SH-SY5Y (cell line): ENCODE measurements around the gene SLC2A8.

ENCODE experiments used
- GATA2 ChIP-seq: IDR thresholded peaks from 2 replicates; pipeline ENCODE4 v1.6.1; 2011; ENCODE audit warnings: mild to moderate bottlenecking, low read depth, low read length
- GATA3 ChIP-seq: IDR thresholded peaks from 2 replicates; pipeline ENCODE4 v1.6.1; 2011; ENCODE audit warnings: low read depth, mild to moderate bottlenecking, low read length, moderate library complexity

Gene SLC2A8

DNA sequence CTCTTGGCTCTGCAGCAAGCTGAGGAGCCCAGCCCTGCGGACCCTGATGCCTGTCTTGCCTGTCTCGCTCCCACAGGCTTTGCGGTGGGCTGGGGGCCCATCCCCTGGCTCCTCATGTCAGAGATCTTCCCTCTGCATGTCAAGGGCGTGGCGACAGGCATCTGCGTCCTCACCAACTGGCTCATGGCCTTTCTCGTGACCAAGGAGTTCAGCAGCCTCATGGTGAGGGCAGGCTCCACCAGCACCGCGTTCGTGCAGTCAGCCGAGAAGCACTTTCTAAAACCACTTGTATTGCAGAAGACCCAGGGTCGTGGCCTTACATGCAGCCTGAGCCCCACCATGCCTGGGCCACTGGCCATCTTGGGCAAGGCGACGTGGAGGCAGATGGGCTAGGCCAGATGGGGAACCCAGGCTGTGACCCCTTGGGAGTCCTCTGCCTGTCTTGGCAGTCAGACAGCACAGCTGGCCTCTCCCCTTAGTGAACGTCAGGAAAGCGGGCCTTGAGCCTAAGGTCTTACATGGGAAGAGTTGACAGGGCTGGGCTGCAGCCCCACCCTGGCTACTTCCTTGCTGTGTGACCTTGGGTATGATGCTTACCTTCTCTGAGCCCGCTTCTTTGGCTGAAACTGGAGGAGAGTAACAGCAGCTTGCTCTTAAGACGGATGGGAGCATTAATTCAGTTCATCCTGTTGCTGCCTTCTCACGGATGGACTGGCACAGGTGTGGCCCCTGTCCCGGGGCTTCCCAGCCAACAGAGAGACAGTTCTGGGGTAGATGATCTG lies 8.6 kb downstream of the SLC2A8 start:
- TF ChIP-seq GATA3, result no peak
- no peak for TF ChIP-seq GATA2

GRCh38 chr9:127406799-127407491 lies 10.0 kb downstream of the SLC2A8 start:
- no peak for TF ChIP-seq GATA2
- TF ChIP-seq GATA3, result no peak

- TF ChIP-seq GATA3, result no peak
Observed at GRCh38 chr9:127407492-127407843, 10.5 kb downstream of the SLC2A8 start.

GRCh38 chr9:127411122-127411521 lies 14.2 kb downstream of the SLC2A8 start:
- TF ChIP-seq GATA3, result no peak
- TF ChIP-seq GATA2, result no peak

DNA sequence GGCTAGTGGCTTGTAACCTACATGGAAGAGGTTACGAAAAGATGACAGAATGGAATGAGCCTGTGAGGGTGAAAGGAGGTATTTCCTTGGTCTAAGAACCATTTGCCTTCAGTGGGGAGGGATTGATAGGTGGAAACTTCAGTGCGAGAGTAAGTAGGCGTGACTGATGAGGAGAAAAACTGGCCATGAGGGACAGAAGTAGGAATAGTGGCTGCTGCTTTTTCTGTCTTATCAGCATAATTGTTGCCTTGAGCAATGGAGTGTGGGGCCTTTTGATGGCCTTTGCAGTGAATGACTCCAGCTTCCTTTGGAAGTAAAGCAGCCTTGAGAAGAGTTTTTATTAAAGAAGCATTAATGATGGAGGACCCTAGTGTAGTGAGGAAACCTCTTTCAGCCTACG lies 18.2 kb downstream of the SLC2A8 start:
- TF ChIP-seq GATA3 (no peak), GATA2 (no peak)

- TF ChIP-seq GATA3, result no peak
- no peak for TF ChIP-seq GATA2
Observed at GRCh38 chr9:127415657-127416056, 18.7 kb downstream of the SLC2A8 start.

DNA sequence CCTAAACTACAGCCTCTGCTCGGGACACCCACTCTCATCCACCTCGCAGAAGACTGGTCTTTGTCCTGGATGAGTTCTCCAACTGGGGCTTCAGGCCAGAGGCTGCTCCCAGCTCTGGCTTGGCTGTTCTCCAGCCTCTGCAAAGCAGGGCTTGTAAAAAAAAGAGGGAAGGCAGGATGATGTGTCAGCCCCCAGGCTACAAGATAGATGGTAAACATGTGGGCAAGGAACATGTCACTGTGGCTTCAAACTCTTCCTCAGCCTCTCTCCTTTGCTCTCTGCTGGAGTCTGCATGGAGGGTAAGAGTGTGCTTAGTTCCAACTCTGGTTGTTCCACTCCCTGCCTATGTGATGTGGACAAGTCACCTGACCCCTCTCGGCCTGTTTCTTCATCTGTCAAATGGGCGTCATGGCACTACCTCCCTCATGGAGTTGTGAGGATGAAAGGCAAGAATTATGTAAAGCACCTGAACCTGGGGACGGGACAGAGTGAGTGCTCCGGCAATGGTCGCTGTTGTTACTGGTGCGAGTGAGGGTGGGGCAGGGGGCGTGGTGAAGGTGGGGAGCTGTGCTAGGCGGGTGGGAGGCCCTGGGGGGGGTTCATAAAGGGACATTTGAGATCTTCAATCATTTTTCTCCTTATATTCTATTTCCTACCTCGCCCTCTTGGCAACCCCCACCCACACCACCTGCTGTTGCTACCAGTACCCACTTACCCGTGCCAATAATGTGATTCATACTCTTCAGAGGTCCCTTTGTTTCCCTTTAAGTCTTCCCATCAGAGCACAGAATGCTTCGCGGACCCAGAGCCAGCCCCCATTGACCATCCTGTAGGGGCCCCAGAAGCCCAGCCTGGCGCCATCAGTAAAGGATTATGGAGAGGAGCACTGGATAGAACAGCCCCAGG lies 20.4 kb downstream of the SLC2A8 start:
- TF ChIP-seq GATA2 (no peak), GATA3 (no peak)

DNA sequence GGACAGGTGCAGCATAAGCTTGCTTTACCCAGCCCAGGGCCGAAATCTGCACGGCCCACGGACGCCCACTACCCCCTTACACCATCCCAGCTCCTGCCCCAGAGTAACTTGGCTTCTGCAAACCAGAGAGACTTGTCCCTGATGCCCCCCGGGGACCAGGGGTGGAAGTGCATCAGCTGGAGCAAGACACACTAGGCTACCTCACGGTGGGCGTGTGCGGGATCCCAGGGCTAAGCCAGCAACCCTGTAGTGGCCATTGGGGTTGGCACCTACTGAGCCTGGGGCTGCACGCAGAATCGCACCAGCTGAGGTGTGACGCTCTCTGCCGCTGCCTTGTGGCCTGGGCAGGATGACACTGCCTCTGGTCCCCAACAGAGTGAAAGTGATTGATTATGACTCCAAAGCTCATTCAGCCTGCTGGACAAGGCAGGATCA lies 21.1 kb downstream of the SLC2A8 start:
- TF ChIP-seq GATA2 (no peak), GATA3 (no peak)

DNA sequence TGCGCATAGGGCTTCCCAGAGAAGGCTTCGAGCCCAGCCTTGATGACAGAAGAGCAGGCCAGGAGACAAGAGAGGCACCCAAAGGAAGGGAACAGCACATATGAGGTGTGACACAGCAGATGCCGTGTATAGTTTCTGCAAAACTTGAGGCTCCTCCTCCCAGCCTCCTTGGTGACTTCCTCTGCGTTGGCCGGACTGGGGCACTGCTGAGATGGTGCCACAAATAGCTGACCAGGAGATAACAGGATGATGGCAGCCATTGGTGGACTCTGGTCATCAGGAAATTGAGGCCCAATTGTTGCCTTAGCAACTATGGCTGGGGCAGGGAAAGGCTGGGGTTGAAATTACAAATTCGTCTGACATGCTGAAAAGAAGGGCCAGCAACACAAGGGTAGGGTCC lies 22.4 kb downstream of the SLC2A8 start:
- TF ChIP-seq GATA3 (no peak), GATA2 (no peak)

- TF ChIP-seq GATA3, result no peak
- TF ChIP-seq GATA2, result no peak
Observed at GRCh38 chr9:127421057-127421456, 24.1 kb downstream of the SLC2A8 start.

GRCh38 chr9:127422133-127422782 lies 25.3 kb downstream of the SLC2A8 start:
- TF ChIP-seq GATA2 (no peak), GATA3 (no peak)

DNA sequence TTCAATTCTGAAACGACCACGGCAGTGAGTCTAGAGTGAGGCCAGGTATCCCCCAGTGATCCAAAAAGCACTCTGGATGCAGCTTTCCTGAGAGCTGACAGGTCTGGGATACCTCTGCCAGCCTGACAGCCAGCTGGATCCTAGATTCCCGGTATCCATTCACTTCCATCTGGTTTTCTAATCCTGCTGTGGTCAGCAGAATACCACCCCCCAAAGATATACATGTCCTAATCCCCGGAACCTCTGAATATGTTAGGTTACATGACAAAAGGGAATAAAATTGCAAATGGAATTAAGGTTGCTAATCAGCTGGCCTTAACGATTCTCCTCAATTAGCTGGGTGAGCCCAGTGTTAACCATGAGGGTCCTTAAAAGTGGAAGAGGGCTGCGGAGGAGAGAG lies 25.8 kb downstream of the SLC2A8 start:
- no peak for TF ChIP-seq GATA3

DNA sequence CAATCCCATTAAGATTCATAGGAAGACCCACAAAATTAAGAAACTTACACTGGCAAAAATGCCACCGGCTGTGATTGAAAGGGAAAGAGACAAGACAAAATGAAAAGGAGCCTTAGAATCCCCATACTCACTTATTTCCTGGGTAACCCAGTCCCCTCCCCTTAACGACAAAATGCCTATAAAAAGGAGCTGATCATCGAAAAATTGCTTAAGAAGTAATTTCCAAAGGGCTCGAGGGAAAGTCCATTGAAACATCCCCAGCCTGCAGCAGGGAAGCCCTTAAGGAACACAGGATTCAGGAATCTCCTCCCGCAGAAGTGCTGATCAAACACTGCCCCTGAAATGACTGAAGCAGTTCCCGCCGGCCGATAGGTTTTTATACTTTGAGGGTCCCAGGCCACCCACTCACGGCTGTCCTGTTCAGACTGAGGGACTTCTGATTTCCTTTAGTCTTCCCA lies 26.5 kb downstream of the SLC2A8 start:
- TF ChIP-seq GATA3, result no peak
- no peak for TF ChIP-seq GATA2

DNA sequence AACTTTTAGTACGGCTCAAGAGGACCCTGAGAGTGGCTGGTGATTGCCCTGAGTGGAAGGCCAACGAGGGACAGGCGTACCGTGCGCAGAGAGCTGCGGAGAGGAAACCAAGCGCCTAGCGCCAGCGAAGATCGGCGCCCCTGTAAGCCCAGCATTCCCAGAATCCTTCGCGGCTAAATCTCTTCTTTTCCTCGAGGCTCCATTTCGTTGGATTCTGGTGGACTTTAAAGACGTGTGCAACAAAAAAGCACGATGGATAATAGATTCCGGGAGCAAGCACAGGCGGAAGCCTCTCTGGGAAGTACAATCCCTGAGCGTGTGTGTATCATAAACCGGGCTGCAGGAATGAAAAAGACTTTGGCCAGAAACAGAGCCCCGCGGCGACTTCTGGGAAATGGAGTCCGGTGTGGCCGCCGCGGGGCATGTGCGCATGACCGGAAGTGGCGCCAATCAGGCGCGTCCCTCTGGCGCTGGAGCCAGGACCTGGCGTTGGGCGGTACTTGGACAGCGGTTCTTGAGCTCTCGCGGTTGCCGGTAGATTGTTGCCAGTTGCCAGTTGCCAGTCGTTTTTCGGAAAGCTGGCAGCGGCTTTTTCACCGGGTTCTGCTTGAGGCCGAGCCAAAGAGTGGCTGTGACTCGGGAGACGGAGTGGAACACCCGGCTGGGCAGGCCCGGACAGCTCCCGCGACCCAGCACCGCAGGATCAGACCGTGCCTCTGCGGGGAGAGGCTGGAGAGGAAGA lies 27.1 kb downstream of the SLC2A8 start, which contains the start of gene ZNF79:
ZNF79 (plus strand) TSS at position 449 of the 742 bp plus-strand sequence. CDS start 406 bp downstream, outside the sequence.
- TF ChIP-seq GATA2 (no peak), GATA3 (no peak)
